ENCODE data around the gene NXPE3.

NXPE3 gene

DNA sequence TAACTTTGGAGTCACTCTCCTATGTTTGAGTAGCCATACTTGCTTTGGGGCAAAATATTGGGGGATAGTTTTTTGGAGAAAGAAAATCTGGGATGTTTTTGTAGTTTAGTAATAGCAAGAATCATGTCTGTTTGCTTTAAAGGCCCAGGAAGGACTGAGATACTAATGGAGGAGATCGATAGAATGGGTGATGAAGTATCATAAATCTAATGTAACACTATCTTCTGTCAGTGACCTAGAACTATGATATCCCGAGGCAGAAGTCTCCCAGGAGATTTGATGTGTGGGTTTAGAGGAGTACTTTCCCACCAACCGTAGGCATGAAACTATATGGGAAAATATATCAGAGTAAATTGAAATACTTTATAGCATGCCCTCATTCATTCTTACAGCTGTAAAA is 49.3 kb downstream of the NXPE3 start:
- in situ Hi-C loops (cut with MboI; ENCODE audit: low sequenced_read_pairs), result no loop called here

DNA sequence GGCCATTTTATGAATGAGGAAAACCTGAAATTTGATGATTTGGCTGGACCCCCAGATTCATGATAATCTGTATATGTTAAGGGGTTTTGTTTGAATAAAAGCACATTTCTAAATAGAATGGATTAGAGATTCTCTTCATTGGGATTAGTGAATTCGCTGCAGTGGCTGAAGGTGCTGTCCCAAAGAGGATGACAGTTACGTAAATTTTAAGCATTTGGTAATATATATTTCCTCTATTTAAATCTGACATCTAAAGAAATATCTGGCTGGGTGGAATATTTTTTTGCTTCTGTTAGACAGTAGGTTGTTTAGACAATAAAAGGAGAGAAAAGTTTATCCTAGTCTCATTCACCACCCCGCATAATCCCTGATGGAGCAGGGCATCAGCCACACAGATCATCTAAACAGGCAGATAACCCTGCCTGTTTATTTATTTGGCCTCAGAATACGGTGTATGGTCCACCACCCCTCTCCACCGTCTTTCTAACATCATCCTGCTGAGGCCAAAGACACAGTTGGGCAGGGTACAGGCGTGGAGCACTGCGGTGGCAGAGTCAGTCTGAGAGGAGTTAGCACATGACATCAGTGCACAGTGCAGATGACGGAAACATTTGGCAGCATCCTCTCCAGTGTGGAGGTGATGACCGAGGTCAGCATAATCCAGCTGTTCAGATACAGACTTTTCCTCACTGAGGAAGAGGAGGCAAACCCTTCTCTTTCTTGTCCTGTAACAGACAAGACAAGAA is 49.9 kb downstream of the NXPE3 start:
- in situ Hi-C loops (cut with MboI; ENCODE audit: low sequenced_read_pairs), result no loop called here

DNA sequence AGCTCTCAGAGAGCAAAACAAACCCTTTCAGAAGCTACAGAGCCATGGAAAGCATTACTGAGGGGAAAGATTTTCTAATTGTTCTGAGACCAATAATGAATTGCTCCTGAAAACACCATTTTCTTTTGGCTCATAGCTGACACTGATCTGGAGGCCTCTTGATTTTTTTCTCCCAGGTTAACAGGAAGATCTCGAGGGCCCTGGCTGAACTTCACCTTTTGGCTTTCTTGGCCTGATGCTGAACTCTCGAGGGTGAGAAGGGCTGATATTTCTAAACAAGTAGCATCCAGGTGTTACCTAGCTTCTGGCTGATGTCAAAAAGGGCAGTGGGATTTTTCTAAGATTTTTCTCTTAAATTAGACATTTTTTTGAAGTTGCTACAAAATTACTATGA is 50.4 kb downstream of the NXPE3 start:
- in situ Hi-C loops (cut with MboI; ENCODE audit: low sequenced_read_pairs), result no loop called here

DNA sequence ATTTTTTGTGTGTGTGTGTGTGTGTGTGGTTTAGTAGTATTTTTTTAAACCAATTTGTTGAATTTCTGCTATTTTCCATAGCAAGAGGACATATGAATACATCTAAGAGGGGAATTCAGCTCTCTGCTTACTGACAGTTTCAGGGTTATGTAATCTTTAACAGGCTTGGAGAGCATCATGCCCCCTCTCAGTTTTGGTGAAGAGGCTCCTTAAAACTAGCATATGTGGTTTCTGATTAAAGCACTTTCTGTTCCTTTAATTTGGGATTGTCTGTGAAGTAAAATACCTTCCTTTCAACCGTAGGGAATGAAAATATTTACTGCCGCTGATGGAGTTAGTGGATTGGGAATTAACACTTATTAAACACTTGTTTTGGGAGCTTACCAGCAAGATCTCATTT is 50.9 kb downstream of the NXPE3 start:
- in situ Hi-C loops (cut with MboI; ENCODE audit: low sequenced_read_pairs), result no loop called here

DNA sequence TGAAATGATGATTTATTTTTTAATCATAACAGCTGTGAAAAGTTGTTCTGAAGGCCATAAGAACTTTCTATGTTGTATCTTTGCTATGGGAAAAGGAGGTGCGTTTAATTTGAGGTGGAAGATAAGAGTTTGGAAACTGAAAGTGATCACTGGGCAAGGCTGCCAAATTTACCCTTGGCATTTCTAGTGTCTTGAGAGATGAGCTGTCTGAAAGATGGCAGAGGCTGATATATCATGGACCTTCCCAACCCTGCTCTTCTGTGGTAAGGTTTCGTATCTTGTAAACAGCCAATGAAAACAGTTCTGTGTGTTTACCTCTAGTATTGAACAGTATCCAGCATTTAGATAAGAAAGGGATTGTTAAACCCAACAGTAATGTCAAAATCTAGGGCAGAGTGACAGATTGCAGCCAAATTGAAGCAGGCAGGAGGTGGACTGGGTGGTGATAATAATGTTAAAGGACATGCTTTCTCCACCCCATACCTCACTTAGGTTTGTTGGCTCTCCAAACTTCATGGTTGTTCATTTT is 54.5 kb downstream of the NXPE3 start:
- in situ Hi-C loops (cut with MboI; ENCODE audit: low sequenced_read_pairs), result no loop called here

DNA sequence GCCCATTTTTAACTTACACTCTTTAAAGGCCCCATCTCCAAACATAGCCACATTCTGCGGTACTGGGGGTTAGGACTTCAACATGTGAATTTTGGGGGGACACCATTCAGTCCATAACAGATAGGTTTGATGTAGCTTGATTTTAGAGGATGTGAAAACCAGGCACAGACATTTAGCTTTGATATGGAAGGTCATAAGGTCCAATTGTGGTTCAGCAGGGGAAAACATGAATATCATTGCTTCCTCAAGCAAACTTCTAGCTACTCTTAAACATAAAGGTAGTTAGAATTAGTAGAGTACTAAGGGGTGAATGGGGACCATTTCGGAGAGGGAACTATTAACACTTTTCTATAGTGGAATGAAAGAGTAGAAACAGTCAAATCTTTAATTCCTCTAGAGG is 56.7 kb downstream of the NXPE3 start:
- in situ Hi-C loops (cut with MboI; ENCODE audit: low sequenced_read_pairs), result no loop called here

DNA sequence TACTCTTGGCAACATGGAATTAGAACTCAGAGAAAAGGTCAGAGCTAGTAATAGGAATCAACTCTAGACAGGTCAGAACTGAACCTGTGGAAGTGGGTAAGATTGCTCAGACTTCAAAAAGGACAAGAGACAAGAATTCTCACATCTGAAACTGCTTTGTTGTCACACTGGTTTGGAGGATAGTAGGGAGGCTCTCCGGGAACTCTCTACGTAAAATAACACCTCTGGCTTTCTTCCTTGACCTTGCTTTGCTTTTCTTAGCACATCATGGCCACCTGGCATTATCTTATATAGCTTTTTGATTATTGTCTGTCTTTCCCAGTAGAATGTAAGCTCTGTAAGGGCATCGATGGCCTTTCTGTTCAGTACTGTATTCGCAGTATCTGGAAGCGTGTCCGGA is 57.1 kb downstream of the NXPE3 start:
- in situ Hi-C loops (cut with MboI; ENCODE audit: low sequenced_read_pairs), result no loop called here

DNA sequence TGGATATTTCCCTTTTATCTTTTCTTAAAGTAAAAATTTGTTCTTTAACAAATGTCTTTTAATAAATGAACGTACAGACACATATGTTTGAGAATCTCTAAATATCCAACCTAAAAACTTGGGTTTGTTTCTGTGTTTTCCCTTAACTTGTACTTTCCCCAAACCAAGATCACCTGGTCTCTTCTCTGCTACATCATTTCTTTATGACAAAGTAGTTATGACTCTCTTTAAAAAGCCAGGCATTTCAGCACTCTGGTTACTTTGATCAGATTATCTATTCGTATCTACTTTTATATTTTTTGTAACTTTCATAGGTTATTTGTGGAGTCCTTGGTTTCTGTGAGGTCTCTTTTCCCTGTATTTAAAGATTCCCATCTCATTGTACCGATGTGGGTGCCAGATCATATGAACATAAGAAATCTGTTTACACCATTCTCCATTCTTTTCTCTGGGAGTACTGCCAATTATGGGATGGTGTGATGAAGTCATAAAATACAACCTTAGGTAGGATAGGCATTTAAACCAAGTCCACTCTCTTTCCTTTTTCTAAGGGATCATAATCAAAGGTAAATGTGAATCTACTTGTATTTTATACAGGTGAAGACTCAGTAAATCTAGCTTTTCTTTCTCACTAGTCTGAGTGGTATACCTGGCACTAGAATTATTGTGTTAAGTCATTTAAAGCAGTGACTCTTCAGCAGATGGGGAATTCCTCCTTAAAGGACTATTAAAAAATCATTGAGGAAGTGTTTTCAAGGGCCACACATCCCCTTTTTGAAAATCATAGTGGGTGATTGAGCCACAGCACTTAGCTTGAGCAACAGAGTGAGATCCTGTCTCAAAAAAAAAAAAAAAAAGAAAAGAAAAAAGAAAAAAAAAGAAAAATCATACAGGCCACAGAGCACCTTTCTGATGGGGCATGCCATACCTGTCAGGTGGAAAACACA is 57.9 kb downstream of the NXPE3 start:
- in situ Hi-C loops (cut with MboI; ENCODE audit: low sequenced_read_pairs), result no loop called here

DNA sequence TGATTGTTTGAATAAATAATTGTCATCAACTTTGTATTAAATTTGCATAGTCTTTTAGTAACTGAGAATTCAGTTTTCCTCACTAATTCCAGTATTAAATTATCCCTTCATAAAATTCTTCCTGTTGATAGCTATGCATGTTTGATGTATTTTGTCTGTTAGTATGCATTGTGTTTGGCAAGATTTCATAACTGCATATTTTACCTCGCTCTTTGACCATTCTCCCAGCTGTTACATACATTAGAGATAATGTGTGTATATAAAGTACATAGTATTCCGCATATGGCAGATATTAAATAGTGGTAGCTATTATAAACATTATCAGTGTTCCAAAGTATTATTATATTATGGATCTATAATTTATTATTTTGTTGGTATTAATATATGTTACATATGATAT is 59.7 kb downstream of the NXPE3 start:
- in situ Hi-C loops (cut with MboI; ENCODE audit: low sequenced_read_pairs), result no loop called here

DNA sequence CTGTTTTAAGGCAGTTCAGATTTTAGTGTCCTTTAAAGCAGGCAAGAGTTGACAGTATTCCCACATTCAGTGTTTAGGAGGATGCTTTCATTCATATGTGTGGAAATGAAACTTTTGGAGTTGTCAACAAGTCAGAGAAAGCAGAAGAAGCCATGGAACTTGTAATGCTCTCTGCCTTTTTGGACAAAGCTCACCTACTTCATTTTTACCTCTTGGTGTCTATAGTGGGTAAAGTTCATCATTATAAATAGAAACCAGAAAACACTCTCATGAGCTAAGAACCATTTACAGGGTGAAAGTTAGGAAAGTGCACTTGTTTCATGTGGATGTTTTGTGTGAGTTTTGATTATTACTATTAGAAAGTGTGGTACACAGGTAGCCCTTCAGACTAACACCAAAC is 61.1 kb downstream of the NXPE3 start:
- in situ Hi-C loops (cut with MboI; ENCODE audit: low sequenced_read_pairs), result no loop called here

DNA sequence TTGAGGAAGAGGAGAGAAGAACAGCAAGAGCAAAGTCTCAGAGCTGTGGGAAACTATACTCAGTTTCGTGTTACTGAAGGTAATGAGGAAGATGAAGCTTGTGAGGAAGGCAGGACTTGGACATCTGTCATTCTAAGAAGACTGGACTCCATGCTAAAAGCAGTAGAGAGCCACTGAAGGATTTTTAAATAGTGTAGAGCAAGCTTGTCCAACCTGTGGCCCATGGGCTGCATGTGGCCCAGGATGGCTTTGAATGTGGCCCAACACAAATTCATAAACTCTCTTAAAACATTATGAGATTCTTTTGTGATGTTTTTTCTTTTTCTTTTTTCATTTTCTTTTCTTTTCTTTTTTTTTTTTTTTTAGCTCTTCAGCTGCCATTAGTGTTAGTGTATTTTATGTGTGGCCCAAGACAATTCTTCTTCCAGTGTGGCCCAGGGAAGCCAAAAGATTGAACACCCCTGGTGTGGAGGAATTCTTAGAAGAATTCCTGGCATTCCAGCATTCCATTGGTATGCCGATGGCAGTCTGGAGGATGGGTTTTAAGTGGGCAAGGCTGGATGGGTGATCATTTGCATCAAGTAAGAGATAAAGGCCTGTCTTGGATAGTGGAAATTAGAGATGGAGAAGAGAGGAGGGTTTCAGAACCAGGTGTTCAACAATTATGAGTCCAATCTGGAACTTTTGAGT is 63.4 kb downstream of the NXPE3 start:
- in situ Hi-C loops (cut with MboI; ENCODE audit: low sequenced_read_pairs), result no loop called here

DNA sequence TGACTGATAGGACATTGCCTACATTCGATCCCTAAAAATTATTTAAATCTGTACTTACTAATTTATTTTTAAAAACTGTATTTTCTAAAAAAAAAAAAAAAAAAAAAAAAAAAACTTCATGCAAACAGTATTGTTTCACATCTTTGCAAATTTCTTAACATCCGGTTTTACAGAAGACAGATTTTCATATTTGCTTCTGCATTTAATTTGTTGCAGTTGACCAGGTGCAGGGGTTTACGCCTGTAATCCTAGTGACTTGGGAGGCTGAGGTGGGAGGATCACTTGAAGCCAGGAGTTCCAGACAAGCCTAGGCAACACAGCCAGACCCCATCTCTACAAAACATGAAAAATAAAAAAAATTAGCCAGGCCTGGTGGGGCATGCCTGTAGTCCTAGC is 63.9 kb downstream of the NXPE3 start:
- in situ Hi-C loops (cut with MboI; ENCODE audit: low sequenced_read_pairs), result no loop called here

DNA sequence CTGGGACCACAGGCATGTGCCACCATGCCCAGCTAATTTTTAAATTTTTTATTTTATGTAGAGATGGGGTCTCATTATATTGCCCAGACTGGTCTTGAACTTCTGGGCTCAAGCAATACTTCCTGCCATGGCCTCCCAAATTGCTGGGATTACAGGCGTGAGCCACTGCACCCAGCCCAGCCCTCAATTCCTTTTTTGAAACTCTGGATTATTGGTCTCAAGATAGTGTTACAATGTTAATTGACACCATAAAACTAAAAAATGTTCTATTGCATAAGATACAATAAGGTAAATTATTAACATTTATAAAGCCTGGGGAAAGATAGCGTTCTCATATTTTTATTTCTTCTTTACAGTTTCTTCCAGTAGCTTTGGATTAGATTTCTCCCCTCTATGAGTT is 66.4 kb downstream of the NXPE3 start:
- in situ Hi-C loops (cut with MboI; ENCODE audit: low sequenced_read_pairs), result no loop called here

DNA sequence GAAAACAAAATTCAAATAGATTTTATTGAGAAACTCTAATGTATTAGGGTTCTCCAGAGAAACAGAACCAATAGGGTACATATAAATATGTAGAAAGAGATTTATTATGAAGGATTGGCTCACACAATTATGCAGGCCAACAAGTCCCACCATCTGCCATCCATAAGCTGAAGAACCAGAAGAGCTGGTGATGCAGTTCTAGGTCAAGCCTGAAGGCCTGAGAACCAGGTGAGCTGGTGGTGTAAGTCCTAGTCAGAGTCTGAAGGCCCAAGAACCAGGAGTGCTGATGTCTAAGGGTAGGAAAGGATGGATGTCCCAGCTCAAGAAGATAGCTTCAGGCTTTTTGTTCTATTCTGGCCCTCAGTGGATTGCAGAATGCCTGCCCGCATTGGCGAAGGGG is 67.7 kb downstream of the NXPE3 start:
- in situ Hi-C loops (cut with MboI; ENCODE audit: low sequenced_read_pairs), result no loop called here

DNA sequence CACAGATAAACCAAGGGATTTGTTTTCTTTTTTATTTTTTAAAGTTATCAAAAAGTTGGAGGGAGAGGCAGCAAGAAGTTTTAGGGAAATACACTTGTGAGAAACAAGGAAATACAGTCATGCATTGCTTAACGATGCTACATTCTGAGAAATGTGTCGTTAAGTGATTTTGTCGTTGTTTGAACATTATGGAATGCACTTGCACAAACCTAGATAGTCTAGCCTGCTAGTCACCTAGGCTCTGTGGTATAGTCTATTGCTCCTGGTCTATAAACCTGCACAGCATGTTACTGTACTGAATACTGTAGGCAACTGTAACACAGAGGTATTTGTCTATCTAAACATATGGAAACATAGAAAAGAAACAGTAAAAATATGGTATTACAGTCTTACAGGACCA is 68.3 kb downstream of the NXPE3 start:
- in situ Hi-C loops (cut with MboI; ENCODE audit: low sequenced_read_pairs), result no loop called here

DNA sequence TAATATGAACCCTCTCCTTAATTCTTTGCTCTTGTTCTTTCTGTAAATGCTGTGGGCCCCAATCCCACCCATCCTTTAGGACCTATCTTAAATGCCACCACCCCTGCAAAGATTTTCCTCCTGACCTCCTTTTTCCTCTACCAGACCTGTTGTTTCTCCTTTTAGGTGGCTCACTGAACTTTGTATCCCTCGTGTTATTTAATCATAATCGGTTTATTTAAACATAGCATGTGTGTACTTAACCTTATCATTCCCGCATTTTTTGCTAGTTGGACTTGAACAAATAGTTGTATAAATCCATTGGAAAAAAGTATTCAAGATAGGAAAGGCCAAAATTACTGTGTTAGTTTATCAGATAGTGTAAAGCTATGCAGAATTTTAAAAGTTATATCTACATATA is 69.3 kb downstream of the NXPE3 start:
- in situ Hi-C loops (cut with MboI; ENCODE audit: low sequenced_read_pairs), result no loop called here

DNA sequence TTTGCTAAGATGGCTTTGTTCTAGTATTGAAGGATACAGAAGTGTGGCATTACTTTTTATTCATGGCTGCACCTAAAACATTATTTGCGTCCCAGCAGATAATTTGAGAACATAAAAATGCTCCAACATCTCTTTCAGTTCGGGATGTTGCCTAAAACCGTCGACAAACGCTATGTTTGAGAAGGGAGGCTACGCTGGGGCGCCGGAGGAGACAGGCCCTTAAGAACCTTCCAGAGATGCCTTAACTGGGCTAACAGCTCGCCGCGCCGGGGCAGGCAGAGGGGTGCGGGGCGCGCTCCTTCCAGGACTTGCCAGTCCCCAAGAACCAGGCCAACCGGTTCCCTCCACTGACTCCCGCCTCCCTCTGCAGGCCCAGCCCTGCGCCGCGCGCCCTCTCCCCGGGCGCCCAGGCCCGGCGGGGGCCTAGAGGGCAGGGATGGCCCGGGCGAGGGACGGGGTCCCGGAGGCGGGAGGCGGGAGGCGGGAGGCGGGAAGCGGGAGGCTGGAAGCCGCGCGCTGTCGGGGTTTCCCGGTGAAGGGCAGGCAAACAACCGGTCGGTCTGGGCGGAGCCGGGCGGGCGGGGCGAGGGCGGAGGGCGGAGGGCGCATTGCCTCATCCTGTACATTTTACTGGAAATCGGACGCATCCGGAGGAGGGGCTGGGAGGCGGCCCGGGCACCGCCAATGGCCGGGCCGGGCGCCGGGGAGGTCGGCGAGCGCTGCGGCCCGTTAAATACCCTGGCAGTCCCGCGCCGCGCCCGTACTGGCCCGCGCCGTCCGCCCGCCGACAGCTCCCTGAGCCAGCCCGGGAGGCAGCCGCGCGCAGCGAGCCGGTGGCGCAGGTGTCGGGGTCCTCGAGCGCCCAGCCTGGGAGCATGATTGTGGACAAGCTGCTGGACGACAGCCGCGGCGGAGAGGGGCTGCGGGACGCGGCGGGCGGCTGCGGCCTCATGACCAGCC is 70.0 kb downstream of the NXPE3 start, which contains the start of gene NFKBIZ:
Gene NFKBIZ (plus strand): TSS at position 761 of the 960 bp plus-strand sequence. CDS start 115 bp downstream, at position 876.
- in situ Hi-C loops (cut with MboI; ENCODE audit: low sequenced_read_pairs), result no loop called here

DNA sequence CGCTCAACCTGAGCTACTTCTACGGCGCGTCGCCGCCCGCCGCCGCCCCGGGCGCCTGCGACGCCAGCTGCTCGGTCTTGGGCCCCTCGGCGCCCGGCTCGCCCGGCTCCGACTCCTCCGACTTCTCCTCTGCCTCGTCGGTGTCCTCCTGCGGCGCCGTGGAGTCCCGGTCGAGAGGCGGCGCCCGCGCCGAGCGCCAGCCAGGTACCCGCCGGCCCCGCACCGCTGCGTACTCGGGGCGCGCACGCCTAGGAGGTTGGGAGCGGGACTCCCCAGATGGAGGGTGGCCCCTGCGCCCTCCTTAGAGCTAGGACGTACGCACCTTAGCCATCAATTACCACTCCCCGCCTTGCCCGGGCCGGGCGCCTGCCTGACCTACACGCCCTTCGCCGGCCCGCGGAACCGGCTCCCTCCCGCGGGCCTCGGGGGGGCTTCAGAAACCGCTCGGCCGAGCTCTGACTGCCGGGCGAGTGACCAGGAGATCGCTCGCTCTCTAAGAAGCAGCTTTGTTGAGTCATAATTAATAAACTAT is 70.8 kb downstream of the NXPE3 start:
- in situ Hi-C loops (cut with MboI; ENCODE audit: low sequenced_read_pairs), result no loop called here

DNA sequence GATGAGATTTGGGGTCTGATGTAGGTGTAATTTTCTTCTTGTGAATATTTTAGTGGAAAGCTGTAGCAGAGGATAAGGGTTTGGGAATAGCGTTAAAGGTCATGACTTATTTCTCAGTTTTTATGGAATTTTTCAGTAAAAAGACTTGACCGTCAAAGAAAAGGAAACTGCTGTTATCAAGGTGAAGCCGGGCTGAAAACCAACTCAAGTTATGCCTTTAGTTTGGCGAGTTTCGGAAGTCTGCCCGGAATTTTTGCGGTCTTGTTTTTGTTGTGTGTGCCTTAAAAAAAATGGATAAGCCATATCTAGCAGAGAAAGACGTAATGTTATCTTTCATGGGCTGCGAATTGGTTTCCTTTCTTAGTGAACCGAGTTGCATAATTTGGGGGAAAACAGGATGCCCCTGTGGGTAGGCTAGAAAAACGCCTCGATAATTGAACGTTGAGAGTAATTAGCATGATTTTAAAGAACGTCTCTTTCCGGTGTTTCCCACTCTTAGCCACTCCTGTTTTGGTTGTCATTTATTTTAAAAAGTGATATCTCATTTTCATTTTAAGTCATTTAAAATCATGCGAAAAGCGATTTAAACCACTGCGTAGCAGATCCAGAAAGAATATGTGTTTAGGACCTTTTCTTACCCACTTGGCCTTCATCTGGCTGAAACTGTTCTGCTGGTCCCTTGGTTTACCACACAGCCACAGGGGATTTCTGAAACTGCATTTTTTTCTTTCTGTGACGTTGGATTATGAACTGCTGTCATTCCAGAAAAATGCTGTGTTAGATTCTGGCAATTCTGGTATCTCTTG is 71.4 kb downstream of the NXPE3 start:
- in situ Hi-C loops (cut with MboI; ENCODE audit: low sequenced_read_pairs), result no loop called here
